Tibial nerve (tissue), 4 donors: ENCODE results near the gene GRM8. TPM values are rescaled to one million over a fixed set of nuclear protein-coding genes. Genes with fewer than 3 reads are reported as not detected.
"Not testable (repeated sequence)": the region's sequence is repeated elsewhere in the genome, so short reads cannot be mapped to it uniquely, and the experiment has no call there.

Source experiments
- DNase-seq, 2 donors: peaks; one replicate each; pipeline ENCODE4 v3.0.0-alpha.2; 2019; ENCODE audit warnings: low spot score in 2 of 2
- H3K27ac ChIP-seq, 4 donors: fragments of 200-600 bp; sonication (generic) in 3 of 4; one replicate each; pipeline ENCODE4 v1.5.1; 2017 to 2019; ENCODE audit warnings: mild to moderate bottlenecking in 1 of 4
- H3K27me3 ChIP-seq, 2 donors: fragments of 200-600 bp; sonication (generic) in 1 of 2; one replicate each; pipeline versions ENCODE4 v1.5.1 to v1.6.0; 2017 to 2019
- H3K36me3 ChIP-seq, 3 donors: fragments of 200-600 bp; sonication (generic); one replicate each; pipeline ENCODE4 v1.5.1; 2018 to 2019
- H3K4me1 ChIP-seq, 4 donors: fragments of 200-600 bp; sonication (generic) in 3 of 4; one replicate each; pipeline ENCODE4 v1.5.1; 2017 to 2019
- H3K4me3 ChIP-seq, 4 donors: fragments of 200-600 bp; sonication (generic) in 3 of 4; one replicate each; pipeline ENCODE4 v1.5.1; 2017 to 2019; ENCODE audit warnings: mild to moderate bottlenecking in 1 of 4, moderate library complexity in 1 of 4
- H3K9me3 ChIP-seq, 4 donors: fragments of 200-600 bp; sonication (generic) in 3 of 4; one replicate each; pipeline ENCODE4 v1.5.1; 2017 to 2019
- EP300 ChIP-seq, 2 donors: sonication (generic); formaldehyde crosslinking; IDR thresholded peaks; one replicate each; pipeline ENCODE4 v1.6.1; 2017; ENCODE audit warnings: antibody characterized with exemption in 2 of 2, mild to moderate bottlenecking in 1 of 2
- POLR2A ChIP-seq, 2 donors: fragments of 450-650 bp; IDR thresholded peaks; one replicate each; pipeline ENCODE4 v1.6.1; 2017; ENCODE audit warnings: antibody characterized with exemption in 2 of 2, mild to moderate bottlenecking in 2 of 2, moderate library complexity in 2 of 2
- WGBS, 2 donors: methylation state at CpG; one replicate each; pipeline ENCODE4 v1.1.5; 2018; 5-methylcytosine and 5-hydroxymethylcytosine counted together
- total RNA-seq, 4 donors: library from RNA; depleted of rRNA; stranded (reverse); fragments of >200 nt; gene quantifications; one replicate each; pipeline ENCODE4 v1.1.0, GENCODE V29; 2016
- TF ChIP-seq, protein P1 (sequence below), 5 experiments: fragments of 200-600 bp in 3 of 5; fragments of 450-650 bp in 2 of 5; sonication (generic) in 3 of 5; IDR thresholded peaks; one replicate each; pipeline ENCODE4 v1.5.1; 2016 to 2019; ENCODE audit warnings: antibody characterized with exemption in 5 of 5, mild to moderate bottlenecking in 3 of 5, moderate library complexity in 2 of 5

The GRM8 gene
- total RNA-seq, 4 donors from 2014 or later: 0.59 to 1.5 (median 1.1) TPM

DNA sequence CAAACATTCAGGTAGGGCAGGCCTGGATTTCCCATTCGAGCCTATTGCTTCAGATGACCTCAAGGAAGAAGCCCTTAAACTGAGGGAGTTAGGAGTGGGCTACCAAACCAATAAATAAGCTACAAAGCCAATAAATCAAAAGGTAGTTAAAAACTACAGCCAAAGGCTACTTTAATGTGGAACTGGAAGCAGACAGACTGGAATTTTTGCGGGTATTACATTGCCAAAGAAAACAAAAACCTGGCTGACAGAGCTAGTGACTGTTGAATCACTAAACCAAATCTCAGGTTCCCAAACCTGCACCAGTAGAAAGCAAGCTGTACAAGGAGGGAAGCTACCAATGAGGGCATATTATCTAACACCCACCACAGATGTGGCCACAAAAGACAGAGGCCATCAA lies 315.6 kb downstream of the GRM8 start:
- Histone ChIP-seq H3K27ac (no peak overlapping the region), H3K4me1 (no peaks in the 10 kb centered on the region), H3K36me3 (no peaks in the 10 kb centered on the region), H3K27me3 (no peaks in the 10 kb centered on the region), H3K4me3 (no peak overlapping the region), H3K9me3 (no peaks in the 10 kb centered on the region)
- no peak for DNase-seq
- TF ChIP-seq, protein P1, sequence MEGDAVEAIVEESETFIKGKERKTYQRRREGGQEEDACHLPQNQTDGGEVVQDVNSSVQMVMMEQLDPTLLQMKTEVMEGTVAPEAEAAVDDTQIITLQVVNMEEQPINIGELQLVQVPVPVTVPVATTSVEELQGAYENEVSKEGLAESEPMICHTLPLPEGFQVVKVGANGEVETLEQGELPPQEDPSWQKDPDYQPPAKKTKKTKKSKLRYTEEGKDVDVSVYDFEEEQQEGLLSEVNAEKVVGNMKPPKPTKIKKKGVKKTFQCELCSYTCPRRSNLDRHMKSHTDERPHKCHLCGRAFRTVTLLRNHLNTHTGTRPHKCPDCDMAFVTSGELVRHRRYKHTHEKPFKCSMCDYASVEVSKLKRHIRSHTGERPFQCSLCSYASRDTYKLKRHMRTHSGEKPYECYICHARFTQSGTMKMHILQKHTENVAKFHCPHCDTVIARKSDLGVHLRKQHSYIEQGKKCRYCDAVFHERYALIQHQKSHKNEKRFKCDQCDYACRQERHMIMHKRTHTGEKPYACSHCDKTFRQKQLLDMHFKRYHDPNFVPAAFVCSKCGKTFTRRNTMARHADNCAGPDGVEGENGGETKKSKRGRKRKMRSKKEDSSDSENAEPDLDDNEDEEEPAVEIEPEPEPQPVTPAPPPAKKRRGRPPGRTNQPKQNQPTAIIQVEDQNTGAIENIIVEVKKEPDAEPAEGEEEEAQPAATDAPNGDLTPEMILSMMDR (IDR thresholded peaks at IDR 0.05): no peak
- no peak for TF ChIP-seq POLR2A (IDR thresholded peaks at IDR 0.05)
- TF ChIP-seq EP300 (IDR thresholded peaks at IDR 0.05): no peak
- WGBS, 2 donors: 59 to 61% methylated on average over 2 of the region's 2 CpGs

GRCh38 chr7:126931581-126931980 lies 321.2 kb downstream of the GRM8 start:
- no peaks in the 10 kb centered on the region for H3K9me3 ChIP-seq
- no peaks in the 10 kb centered on the region for H3K27me3 ChIP-seq
- no peaks in the 10 kb centered on the region for H3K4me1 ChIP-seq
- DNase-seq: no peak
- TF ChIP-seq POLR2A (IDR thresholded peaks at IDR 0.05) (no peak), EP300 (IDR thresholded peaks at IDR 0.05) (no peak)
- TF ChIP-seq, protein P1 (IDR thresholded peaks at IDR 0.05): no peak
- no peaks in the 10 kb centered on the region for H3K36me3 ChIP-seq
- no peak overlapping the region for H3K27ac ChIP-seq
- H3K4me3 ChIP-seq: no peak overlapping the region

DNA sequence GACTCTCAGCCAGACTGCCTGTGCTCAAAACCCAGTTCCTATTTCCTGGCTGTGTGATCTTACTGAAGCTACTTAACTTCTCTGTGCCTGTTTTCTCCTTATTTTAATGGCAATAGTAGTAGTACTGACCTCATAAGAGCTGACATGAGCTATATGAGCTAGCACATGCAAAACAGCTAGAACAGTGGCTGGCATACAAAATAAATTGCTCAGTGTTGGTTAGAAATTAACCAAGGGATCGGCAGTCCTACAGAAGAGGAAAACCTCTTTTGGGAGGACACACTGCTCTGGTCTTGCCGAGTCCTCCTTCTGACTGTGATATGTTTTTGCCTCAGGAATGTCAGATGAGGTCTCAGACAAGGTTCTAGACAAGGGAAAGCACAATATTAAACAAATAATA lies 322.6 kb downstream of the GRM8 start:
- TF ChIP-seq, protein P1 (IDR thresholded peaks at IDR 0.05): no peak
- TF ChIP-seq POLR2A (IDR thresholded peaks at IDR 0.05) (no peak), EP300 (IDR thresholded peaks at IDR 0.05) (no peak)
- H3K9me3 ChIP-seq: no peaks in the 10 kb centered on the region
- H3K27me3 ChIP-seq: no peaks in the 10 kb centered on the region
- H3K4me1 ChIP-seq: no peaks in the 10 kb centered on the region
- H3K36me3 ChIP-seq: no peaks in the 10 kb centered on the region
- 76 to 79% methylated on average over 2 of the region's 2 CpGs for WGBS, 2 donors
- no peak for DNase-seq
- no peak overlapping the region for H3K4me3 ChIP-seq
- no peak overlapping the region for H3K27ac ChIP-seq

DNA sequence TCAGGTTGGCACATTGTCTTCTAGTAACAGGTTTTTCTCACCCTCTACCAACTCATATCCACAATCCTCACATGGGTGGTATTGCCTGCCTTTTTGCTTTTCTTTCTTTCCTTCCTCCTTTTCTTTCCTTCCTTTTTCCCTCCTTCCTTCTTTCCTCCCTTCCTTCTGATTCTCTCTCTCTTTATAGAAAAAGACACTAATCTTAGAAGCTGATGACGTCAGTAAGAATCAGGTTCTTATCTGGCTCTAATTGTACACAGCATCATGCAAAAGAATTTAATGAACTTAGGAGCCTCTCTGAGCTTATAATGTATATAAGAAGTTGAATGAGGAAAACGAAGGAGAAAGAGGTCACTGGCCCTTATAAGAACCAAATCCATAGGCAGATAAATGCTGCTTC lies 328.3 kb downstream of the GRM8 start:
- no peaks in the 10 kb centered on the region for H3K36me3 ChIP-seq
- no peaks in the 10 kb centered on the region for H3K4me1 ChIP-seq
- DNase-seq: no peak
- H3K9me3 ChIP-seq: no peaks in the 10 kb centered on the region
- no peak overlapping the region for H3K4me3 ChIP-seq
- WGBS, 2 donors: 49 to 54% methylated on average over 2 of the region's 2 CpGs
- TF ChIP-seq POLR2A (IDR thresholded peaks at IDR 0.05) (no peak), EP300 (IDR thresholded peaks at IDR 0.05) (no peak)
- TF ChIP-seq, protein P1 (IDR thresholded peaks at IDR 0.05): no peak
- no peaks in the 10 kb centered on the region for H3K27me3 ChIP-seq
- H3K27ac ChIP-seq: no peak overlapping the region

- H3K36me3 ChIP-seq, H3K4me3 ChIP-seq, DNase-seq, H3K4me1 ChIP-seq, H3K9me3 ChIP-seq, H3K27me3 ChIP-seq, H3K27ac ChIP-seq: not testable (repeated sequence)
- WGBS, 2 donors: 92 to 94% methylated on average over 4 of the region's 4 CpGs
Measured at GRCh38 chr7:126911627-126912026, 341.1 kb downstream of the GRM8 start.

DNA sequence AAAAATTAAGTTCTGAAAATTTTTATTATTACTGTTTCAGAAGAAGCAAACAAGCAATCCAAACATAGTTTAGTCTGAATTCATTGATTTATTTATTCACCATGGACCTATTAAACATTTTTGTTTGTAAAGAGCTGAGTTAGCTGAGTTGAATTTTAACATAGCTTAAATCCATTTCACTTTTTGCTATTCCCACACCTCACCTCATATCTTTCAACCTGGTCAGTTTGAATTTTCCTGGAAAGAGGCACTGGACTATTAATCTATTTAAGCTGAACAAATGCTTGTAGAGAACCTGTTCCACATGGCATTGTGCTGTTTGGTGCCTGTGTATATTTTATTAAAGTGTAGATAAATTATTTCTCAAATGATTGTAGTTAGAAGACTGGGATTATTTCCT lies 344.2 kb downstream of the GRM8 start:
- not testable (repeated sequence) for H3K36me3 ChIP-seq, DNase-seq

GRCh38 chr7:126907657-126908056 lies 345.1 kb downstream of the GRM8 start:
- H3K9me3 ChIP-seq, H3K27me3 ChIP-seq, H3K36me3 ChIP-seq, H3K4me3 ChIP-seq, DNase-seq, H3K27ac ChIP-seq, H3K4me1 ChIP-seq: not testable (repeated sequence)
- 63% methylated on average over 6 of the region's 6 CpGs for WGBS, 2 donors

More for the DNA sequence above, 344.2 kb downstream of the GRM8 start:
- H3K27me3 ChIP-seq, H3K9me3 ChIP-seq, H3K27ac ChIP-seq, H3K4me3 ChIP-seq, H3K4me1 ChIP-seq: not testable (repeated sequence)

- not testable (repeated sequence) for H3K4me1 ChIP-seq, H3K36me3 ChIP-seq, H3K27ac ChIP-seq, H3K9me3 ChIP-seq, DNase-seq, H3K27me3 ChIP-seq, H3K4me3 ChIP-seq
- 77 to 85% methylated on average over 2 of the region's 2 CpGs for WGBS, 2 donors
Measured at GRCh38 chr7:126905255-126905654, 347.5 kb downstream of the GRM8 start.

GRCh38 chr7:126901041-126901765 lies 351.5 kb downstream of the GRM8 start:
- H3K4me3 ChIP-seq, DNase-seq, H3K4me1 ChIP-seq, H3K27ac ChIP-seq, H3K27me3 ChIP-seq, H3K36me3 ChIP-seq, H3K9me3 ChIP-seq: not testable (repeated sequence)
- 56 to 64% methylated on average over 6 of the region's 6 CpGs for WGBS, 2 donors
